BLaER1 (cell line): ENCODE results near the gene TOPORS.
"Not testable (repeated sequence)": the region's sequence is repeated elsewhere in the genome, so short reads cannot be mapped to it uniquely, and the experiment has no call there.

Source experiments
- H3K27ac ChIP-seq: shearing (Covaris generic); formaldehyde crosslinking; 2 replicates; pipeline ENCODE4 v1.8.1; 2022
- H3K27me3 ChIP-seq: shearing (Covaris generic); formaldehyde crosslinking; 2 replicates; pipeline ENCODE4 v1.8.1; 2022
- H3K36me3 ChIP-seq: shearing (Covaris generic); formaldehyde crosslinking; 2 replicates; pipeline ENCODE4 v1.8.1; 2022
- H3K4me1 ChIP-seq: shearing (Covaris generic); formaldehyde crosslinking; 2 replicates; pipeline ENCODE4 v1.8.1; 2022
- H3K4me2 ChIP-seq: shearing (Covaris generic); formaldehyde crosslinking; 2 replicates; pipeline ENCODE4 v1.8.1; 2022
- H3K4me3 ChIP-seq: shearing (Covaris generic); formaldehyde crosslinking; 2 replicates; pipeline ENCODE4 v1.8.1; 2022
- H3K9ac ChIP-seq: shearing (Covaris generic); formaldehyde crosslinking; 2 replicates; pipeline ENCODE4 v1.8.1; 2022
- H3K9me3 ChIP-seq: shearing (Covaris generic); formaldehyde crosslinking; 2 replicates; pipeline ENCODE4 v1.8.1; 2022
- H4K20me1 ChIP-seq: shearing (Covaris generic); formaldehyde crosslinking; 2 replicates; pipeline ENCODE4 v1.8.1; 2022
- Cebpa-rat ChIP-seq: shearing (Covaris generic); IDR thresholded peaks from 2 replicates; pipeline ENCODE4 v1.8.1; 2022

The TOPORS gene

DNA sequence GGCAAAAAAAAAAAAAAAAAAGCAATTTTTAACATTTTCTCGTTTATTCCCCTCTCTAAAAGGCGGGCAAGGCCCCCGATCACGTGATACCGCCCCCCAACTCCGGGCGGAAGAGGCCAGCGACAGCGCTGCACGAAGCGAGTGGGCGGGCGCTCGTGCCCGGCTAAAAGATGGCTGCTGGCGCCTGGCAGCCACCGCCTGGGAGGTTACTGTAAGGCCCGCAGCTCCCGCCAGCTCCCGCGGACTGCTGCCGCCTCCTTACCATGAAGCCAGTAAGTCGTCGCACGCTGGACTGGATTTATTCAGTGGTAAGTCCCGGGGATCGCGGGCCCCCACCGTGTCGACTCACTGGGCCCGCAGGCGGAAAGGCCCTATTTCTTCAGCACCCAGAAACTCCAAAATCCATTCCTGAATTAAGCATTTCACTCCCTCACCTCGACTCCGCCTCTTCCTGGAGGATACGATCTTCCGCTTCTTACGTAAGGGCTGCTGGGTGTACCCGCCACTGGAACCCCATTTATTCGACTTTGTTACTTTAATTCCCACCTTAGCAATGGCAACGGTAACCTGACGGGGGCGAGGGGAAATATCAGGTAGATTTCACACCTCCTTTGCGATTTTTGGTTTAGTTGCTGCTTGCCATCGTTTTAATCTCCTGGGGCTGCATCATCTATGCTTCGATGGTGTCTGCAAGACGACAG is at the start of gene TOPORS, which contains the start of gene SMIM27:
Gene TOPORS, minus strand, starts transcription at position 415 of the 701 bp plus-strand sequence. Its CDS starts 150 bp downstream, at position 265.
Gene SMIM27, plus strand, starts transcription at position 156 of the 701 bp plus-strand sequence. Its CDS starts 108 bp downstream, at position 264.
- H3K4me1 ChIP-seq = peaks cover 36% of the 10 kb centered on the region
- H3K4me3 ChIP-seq = peak within 1 kb of the TSS; percentile 95
- no peaks in the 10 kb centered on the region for H3K27me3 ChIP-seq
- peak within 1 kb of the TSS; percentile 88 for H3K27ac ChIP-seq
- H3K4me2 ChIP-seq = peak within 1 kb of the TSS; percentile 81
- H3K9ac ChIP-seq = peak within 1 kb of the TSS; percentile 94
- no peaks in the 10 kb centered on the region for H3K9me3 ChIP-seq
- TF ChIP-seq Cebpa-rat = 0 out of 2 replicates have a peak, but pooled peaks have one; percentile 43
- peaks cover 25% of the 10 kb centered on the region; the same call in 1 of the 2 replicates for H3K36me3 ChIP-seq
- peaks cover 50% of the 10 kb centered on the region for H4K20me1 ChIP-seq

DNA sequence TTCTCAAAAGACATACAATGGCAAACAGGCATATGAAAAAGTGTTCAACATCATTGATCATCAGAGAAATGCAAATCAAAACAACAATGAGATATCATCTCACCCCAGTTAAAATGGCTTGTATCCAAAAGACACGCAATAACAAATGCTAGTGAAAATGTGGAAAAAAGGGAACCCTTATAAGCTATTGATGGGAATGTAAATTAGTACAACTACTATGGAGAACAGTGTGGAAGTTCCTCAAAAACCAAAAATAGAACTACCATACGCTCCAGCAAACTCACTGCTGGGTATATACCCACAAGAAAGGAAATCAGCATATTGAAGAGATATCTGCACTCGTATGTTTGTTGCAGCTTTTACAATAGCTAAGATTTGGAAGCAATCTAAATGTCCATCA is 46.6 kb upstream of the TOPORS start:
- not testable (repeated sequence) for H4K20me1 ChIP-seq, H3K9me3 ChIP-seq, H3K27me3 ChIP-seq, H3K9ac ChIP-seq, H3K27ac ChIP-seq, H3K36me3 ChIP-seq, H3K4me3 ChIP-seq
- Histone ChIP-seq H3K4me2 (peak overlapping the region; percentile 4; the same call in 1 of the 2 replicates), H3K4me1 (peaks cover 15% of the 10 kb centered on the region)

DNA sequence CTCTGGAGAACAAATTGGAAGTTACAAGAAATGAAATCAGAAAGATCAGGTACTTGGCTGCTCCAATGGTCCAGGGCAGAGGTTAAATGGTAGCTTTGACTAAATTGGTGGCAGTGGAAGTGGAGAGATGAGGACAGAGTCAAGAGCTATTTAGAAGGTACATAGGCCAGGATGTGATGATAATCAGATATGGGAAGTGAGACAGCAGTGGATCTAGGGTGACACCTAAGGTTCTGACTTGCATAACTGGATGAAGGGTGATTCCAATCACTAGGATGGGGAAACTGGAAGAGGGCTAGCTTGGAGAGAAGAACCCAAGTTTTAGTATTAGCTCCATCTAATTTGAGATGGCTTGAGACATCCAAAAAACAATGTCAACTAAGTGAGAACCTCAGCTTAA is 44.5 kb upstream of the TOPORS start:
- no peak overlapping the region for H3K4me3 ChIP-seq
- H3K9me3 ChIP-seq = 0 out of 2 replicates have a peak, but pooled peaks cover 3% of the 10 kb centered on the region
- H3K9ac ChIP-seq = no peak overlapping the region
- peaks cover 15% of the 10 kb centered on the region for H3K4me1 ChIP-seq
- TF ChIP-seq Cebpa-rat = no peak
- no peaks in the 10 kb centered on the region for H3K27me3 ChIP-seq
- H3K27ac ChIP-seq = no peak overlapping the region
- H3K4me2 ChIP-seq = no peak overlapping the region
- H4K20me1 ChIP-seq = no peaks in the 10 kb centered on the region
- H3K36me3 ChIP-seq = no peaks in the 10 kb centered on the region

DNA sequence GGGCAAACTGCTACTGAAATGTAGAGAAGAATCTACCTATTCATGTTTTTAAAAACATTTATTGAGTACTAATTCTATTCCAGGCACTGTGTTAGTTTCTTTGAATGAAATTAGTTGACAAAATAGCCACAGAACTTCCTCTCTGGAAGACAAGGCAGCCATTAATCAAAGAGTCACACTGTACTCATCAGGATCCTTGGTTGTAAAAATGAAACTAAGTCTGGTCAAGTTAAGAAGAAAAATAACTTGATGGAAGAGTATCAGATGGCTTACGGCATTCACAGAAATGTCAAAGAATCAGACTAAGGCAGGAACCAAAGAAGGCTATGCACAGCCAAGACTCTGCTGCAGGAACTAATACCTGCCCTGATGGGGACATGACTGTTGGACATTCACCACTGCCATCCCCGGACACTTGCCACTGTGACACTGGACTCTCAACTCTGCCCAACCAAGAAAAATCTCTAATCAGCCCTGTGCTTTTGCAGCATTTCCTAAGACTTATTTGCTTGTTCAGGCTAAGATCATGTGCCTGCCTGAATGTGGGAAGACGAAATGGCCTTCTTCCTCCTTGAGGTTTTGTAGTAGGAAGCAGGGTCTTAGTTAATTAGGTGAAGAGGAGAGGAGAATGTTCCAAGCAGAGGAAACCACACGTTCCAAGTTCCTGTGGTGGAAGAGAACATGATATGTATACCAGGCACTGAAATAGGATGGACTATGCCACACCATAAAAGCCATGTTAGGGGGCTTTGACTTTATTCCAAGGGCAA is 43.9 kb upstream of the TOPORS start:
- H3K9me3 ChIP-seq = 0 out of 2 replicates have a peak, but pooled peaks cover 3% of the 10 kb centered on the region
- H3K27ac ChIP-seq = no peak overlapping the region
- no peak overlapping the region for H3K9ac ChIP-seq
- TF ChIP-seq Cebpa-rat = no peak
- no peak overlapping the region for H3K4me2 ChIP-seq
- no peak overlapping the region for H3K4me3 ChIP-seq
- no peaks in the 10 kb centered on the region for H4K20me1 ChIP-seq
- no peaks in the 10 kb centered on the region for H3K27me3 ChIP-seq
- no peaks in the 10 kb centered on the region for H3K36me3 ChIP-seq
- H3K4me1 ChIP-seq = peaks cover 15% of the 10 kb centered on the region

DNA sequence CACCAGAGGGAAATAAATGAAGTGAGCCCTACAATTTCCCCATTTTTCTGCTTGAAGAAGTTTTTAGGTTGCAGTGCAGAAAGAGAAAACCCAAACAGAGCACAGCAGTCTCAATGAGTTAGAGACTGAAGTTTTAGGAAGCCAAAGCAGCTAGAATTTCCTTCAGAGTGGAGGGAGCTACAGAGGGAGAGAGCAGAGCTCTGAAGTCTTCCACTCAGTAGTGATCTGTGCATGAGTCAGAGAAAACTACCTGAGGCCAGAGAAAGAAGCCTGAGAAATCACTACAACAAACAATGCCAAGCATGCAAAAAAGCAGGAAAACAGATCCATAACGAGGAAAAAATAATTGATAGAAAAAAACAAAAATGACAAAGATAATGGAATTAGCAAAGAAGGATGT is 38.5 kb upstream of the TOPORS start:
- H3K27me3 ChIP-seq = no peaks in the 10 kb centered on the region
- TF ChIP-seq Cebpa-rat = no peak
- no peak overlapping the region for H3K4me3 ChIP-seq
- no peaks in the 10 kb centered on the region for H4K20me1 ChIP-seq
- no peak overlapping the region for H3K4me2 ChIP-seq
- no peaks in the 10 kb centered on the region for H3K4me1 ChIP-seq
- no peak overlapping the region for H3K9ac ChIP-seq
- H3K27ac ChIP-seq = no peak overlapping the region
- H3K36me3 ChIP-seq = no peaks in the 10 kb centered on the region
- H3K9me3 ChIP-seq = no peaks in the 10 kb centered on the region

DNA sequence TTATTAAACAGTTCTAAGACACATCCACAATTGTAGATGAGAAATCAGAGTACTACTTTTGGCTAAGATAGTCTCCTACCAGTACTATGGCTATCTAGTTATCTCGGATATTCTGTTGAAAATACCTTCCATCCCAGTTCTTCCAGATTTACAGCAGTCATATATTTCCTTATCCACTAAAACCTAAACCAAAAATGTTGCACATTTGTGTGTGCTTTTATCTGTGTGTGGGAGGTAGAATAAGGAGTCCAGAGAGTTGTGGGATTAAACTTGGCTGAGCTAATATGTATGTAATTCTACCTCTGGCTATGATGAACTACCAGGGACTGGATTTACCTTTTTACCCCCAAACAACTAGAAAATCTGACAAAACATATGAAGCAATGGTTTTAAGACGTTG is 38.1 kb upstream of the TOPORS start:
- Histone ChIP-seq H3K27ac (no peak overlapping the region), H4K20me1 (no peaks in the 10 kb centered on the region), H3K36me3 (no peaks in the 10 kb centered on the region), H3K4me3 (no peak overlapping the region), H3K4me1 (no peaks in the 10 kb centered on the region), H3K4me2 (no peak overlapping the region), H3K27me3 (no peaks in the 10 kb centered on the region), H3K9ac (no peak overlapping the region), H3K9me3 (no peaks in the 10 kb centered on the region)
- no peak for TF ChIP-seq Cebpa-rat

DNA sequence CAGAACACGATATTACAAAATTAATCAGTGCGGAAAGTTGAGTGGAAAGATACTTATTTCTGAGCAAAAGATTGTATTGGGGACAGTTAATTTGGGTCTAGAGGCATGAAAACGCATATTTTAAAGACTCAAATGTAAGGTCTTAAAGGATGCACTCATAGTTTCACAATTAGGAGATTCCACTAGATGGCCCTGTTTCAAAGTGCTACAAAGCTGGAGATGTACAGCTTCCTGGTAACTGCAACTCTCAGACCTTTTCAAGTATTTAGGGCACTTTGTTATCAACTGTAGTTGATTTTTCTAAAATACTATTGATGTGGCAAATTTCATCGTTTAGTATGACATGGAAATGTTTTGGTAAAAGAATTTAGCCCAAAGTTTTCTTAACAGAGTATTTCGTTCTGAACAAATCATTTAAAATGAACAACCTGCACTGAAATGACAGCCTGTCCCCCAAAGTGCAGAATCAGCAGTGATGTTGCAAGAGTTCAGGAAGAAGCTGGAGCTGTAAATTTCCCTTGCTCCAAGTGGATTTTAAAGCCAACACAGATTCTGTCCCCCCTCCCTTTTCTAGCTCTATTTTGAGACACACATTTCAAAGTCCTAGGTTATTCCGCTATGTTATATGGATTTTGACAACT is 36.8 kb upstream of the TOPORS start:
- H3K4me2 ChIP-seq = no peak overlapping the region
- H3K27me3 ChIP-seq = no peaks in the 10 kb centered on the region
- no peak overlapping the region for H3K27ac ChIP-seq
- TF ChIP-seq Cebpa-rat = no peak
- H3K9ac ChIP-seq = no peak overlapping the region
- H3K36me3 ChIP-seq = no peaks in the 10 kb centered on the region
- no peaks in the 10 kb centered on the region for H3K9me3 ChIP-seq
- no peaks in the 10 kb centered on the region for H3K4me1 ChIP-seq
- H4K20me1 ChIP-seq = no peaks in the 10 kb centered on the region
- no peak overlapping the region for H3K4me3 ChIP-seq

DNA sequence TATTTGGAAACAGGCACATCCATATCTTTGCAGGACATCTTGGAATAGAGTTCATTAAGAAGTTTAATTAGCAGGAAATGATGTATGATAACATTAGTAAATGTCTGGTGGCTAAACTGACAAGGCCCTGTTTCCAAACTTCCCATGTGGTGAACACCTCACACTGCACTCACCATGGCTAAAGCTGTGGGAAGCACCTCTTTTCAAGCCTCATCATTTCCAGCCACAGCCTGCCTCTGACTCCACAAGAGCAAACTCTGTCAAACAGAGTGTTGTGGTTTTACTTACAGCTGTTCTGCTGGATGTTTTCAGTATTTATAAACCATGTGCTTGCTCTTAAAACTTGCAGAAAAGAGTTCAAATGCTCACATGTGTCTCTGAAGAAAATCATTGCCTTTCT is 35.5 kb upstream of the TOPORS start:
- H3K9me3 ChIP-seq = no peaks in the 10 kb centered on the region
- no peak for TF ChIP-seq Cebpa-rat
- no peaks in the 10 kb centered on the region for H3K36me3 ChIP-seq
- no peaks in the 10 kb centered on the region for H4K20me1 ChIP-seq
- H3K27ac ChIP-seq = no peak overlapping the region
- no peak overlapping the region for H3K9ac ChIP-seq
- no peak overlapping the region for H3K4me3 ChIP-seq
- no peaks in the 10 kb centered on the region for H3K27me3 ChIP-seq
- H3K4me2 ChIP-seq = no peak overlapping the region
- H3K4me1 ChIP-seq = no peaks in the 10 kb centered on the region

DNA sequence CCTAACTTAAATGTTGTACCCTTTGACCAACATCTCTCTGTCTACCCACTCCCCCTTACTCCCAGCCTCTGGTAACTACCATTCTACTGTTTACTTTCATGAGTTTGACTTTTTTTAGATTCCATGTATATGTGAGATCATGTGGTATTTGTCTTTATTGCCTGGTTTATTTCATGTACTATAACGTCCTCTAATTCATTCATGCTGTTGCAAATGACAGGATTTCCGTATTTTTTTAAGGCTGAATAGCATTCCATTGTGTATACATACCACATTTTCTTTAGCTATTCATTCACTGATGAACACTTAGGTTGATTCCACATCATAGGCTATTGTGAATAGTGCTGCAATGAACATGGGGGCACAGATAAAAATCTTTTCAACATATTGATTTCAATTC is 32.4 kb upstream of the TOPORS start:
- TF ChIP-seq Cebpa-rat = no peak
- H3K9ac ChIP-seq = no peak overlapping the region
- H3K4me3 ChIP-seq = no peak overlapping the region
- peaks cover 6% of the 10 kb centered on the region; the same call in 1 of the 2 replicates for H3K4me1 ChIP-seq
- H3K9me3 ChIP-seq = no peaks in the 10 kb centered on the region
- no peaks in the 10 kb centered on the region for H4K20me1 ChIP-seq
- H3K4me2 ChIP-seq = no peak overlapping the region
- no peaks in the 10 kb centered on the region for H3K27me3 ChIP-seq
- no peak overlapping the region for H3K27ac ChIP-seq
- H3K36me3 ChIP-seq = no peaks in the 10 kb centered on the region
